ENCODE data around the gene CDIP1.

CDIP1 gene

GRCh38 chr16:4465977-4466779 is 72.4 kb downstream of the CDIP1 start:
- no peak for DNase-seq (ENCODE audit: low spot score)
- no peak for TF ChIP-seq CTCF (IDR thresholded peaks at IDR 0.05; ENCODE audit: extremely low read depth, missing control alignments)

- no peak for DNase-seq (ENCODE audit: low spot score)
- TF ChIP-seq CTCF (IDR thresholded peaks at IDR 0.05; ENCODE audit: extremely low read depth, missing control alignments) = no peak
These were observed 74.9 kb downstream of the CDIP1 start for GRCh38 chr16:4463522-4464163.

- TF ChIP-seq CTCF (IDR thresholded peaks at IDR 0.05; ENCODE audit: extremely low read depth, missing control alignments) = no peak
These were observed 77.1 kb downstream of the CDIP1 start for GRCh38 chr16:4461250-4462085.

GRCh38 chr16:4460936-4461249 is 77.7 kb downstream of the CDIP1 start:
- TF ChIP-seq CTCF (IDR thresholded peaks at IDR 0.05; ENCODE audit: extremely low read depth, missing control alignments) = no peak
- no peak for DNase-seq (ENCODE audit: low spot score)

More at GRCh38 chr16:4461250-4462085, 77.1 kb downstream of the CDIP1 start:
- DNase-seq (ENCODE audit: low spot score) = no peak

Data from GM20000 (cell line).